Thoracic aorta endothelial cell (primary cell): ENCODE measurements around the gene FGA. TPM values are rescaled to one million over a fixed set of nuclear protein-coding genes. Genes with fewer than 3 reads are reported as not detected.

Experiments
- small RNA-seq: library from RNA; depleted of rRNA; stranded (forward); fragments of <200 nt; gene quantifications from one replicate; pipeline ENCODE3, GENCODE V24; 2012
- total RNA-seq: library from RNA; depleted of rRNA; stranded (reverse); fragments of >200 nt; gene quantifications from 2 replicates; pipeline ENCODE4 v1.2.3, GENCODE V29; 2012

Gene FGA
- total RNA-seq, result not detected in 2 replicates

GRCh38 chr4:154590329-154591006 is at the start of gene FGA:
TSS of gene FGA (minus strand) at chr4:154590742. CDS start at chr4:154590687, 55 bp downstream.

GRCh38 chr4:154612472-154613414 is 22.2 kb upstream of the FGA start, which contains the start of gene FGG:
TSS of gene FGG (minus strand) at chr4:154612656. CDS start at chr4:154612609, 47 bp downstream.

DNA sequence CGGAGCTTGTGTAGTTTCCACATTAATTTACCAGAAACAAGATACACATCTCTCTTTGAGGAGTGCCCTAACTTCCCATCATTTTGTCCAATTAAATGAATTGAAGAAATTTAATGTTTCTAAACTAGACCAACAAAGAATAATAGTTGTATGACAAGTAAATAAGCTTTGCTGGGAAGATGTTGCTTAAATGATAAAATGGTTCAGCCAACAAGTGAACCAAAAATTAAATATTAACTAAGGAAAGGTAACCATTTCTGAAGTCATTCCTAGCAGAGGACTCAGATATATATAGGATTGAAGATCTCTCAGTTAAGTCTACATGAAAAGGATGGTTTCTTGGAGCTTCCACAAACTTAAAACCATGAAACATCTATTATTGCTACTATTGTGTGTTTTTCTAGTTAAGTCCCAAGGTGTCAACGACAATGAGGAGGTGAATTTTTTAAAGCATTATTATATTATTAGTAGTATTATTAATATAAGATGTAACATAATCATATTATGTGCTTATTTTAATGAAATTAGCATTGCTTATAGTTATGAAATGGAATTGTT is 27.8 kb downstream of the FGA start, which contains the start of gene FGB:
Gene FGB, plus strand, starts transcription at position 315 of the 558 bp plus-strand sequence. Its CDS starts 8 bp downstream, at position 323.

DNA sequence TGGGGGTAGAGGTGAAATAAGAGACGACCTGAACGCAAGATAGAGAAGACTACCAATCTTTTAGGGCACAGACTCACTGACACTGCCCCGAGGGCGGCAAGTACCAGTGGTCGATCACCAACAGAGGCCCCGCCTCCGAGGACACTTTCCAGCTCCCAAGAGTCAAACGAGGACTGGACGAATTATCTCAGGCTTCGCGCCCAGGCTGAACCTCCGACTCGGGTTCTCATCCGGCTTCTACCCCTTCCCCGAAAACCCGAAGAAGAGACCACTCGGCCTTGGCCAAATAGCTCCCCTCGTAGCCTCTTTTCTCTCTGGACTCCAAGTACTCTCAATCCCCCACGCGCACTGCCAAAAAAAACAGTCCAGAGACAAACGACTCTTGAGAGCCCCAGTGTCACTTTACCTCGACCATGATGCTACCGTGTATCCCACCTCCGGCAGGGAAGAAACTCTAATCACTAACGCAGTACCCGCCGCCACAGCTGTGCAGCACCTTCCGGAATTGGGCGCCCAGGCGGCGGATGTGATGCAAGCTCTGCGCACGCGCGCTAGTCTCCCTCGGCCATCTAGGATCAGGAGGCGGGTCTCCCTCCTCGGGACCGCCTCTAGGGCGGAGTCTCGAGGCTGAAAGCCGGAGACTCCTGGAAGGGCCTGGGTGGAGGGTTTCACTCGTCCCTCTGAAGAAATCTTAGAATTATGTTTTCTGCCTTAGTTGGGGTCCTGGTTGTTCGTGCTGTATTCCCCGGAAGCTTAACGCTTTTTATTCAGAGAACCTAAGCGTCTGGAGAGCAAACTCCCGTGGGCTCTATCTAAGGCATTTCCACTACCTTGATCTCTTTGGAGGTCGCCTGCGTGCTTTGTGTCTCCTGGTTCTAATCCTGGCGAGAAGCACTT is 40.4 kb downstream of the FGA start, which contains the start of gene PLRG1:
Gene PLRG1, minus strand, starts transcription at position 507 of the 897 bp plus-strand sequence. Its CDS starts 92 bp downstream, at position 415.

Small RNA genes lying within 50 kb of the gene (small RNA-seq; reads per million reads assigned to genes)
- gene RNU6-1285P, result not detected

Other genes starting within 250 kb of the FGA start
- under 0.01 TPM in 1 of 2 replicates, not detected in the other for gene DCHS2, start 98.9 kb downstream of the FGA start, total RNA-seq
- 88.2 and 99.6 TPM in 2 replicates for gene PLRG1, start 40.3 kb downstream of the FGA start, total RNA-seq
- gene FGB, start 27.7 kb downstream of the FGA start, total RNA-seq, result not detected in 2 replicates
- gene FGG, start 21.9 kb upstream of the FGA start, total RNA-seq, result not detected in 2 replicates
- not detected in 2 replicates for gene LRAT, start 153.3 kb upstream of the FGA start, total RNA-seq
- not detected in 2 replicates for gene RBM46, start 190.5 kb upstream of the FGA start, total RNA-seq